Upper lobe of left lung (tissue), 4 donors: Measurements from ENCODE around the gene GSTT2B.

Experiments used
- EP300 ChIP-seq, 4 donors: sonication (generic); formaldehyde crosslinking; IDR thresholded peaks; one replicate each; pipeline ENCODE4 v1.5.1; 2017; ENCODE audit warnings: antibody characterized with exemption in 4 of 4, control low read depth in 2 of 4
- POLR2A ChIP-seq, 4 donors: fragments of 450-650 bp; IDR thresholded peaks; one replicate each; pipeline ENCODE4 v1.5.1; 2016 to 2017; ENCODE audit warnings: antibody characterized with exemption in 4 of 4, mild to moderate bottlenecking in 2 of 4
- TF ChIP-seq, protein P1 (sequence below), 6 experiments: fragments of 450-650 bp in 4 of 6; fragments of 200-600 bp in 2 of 6; sonication (generic) in 2 of 6; IDR thresholded peaks; one replicate each; pipeline ENCODE4 v1.5.1; 2016 to 2019; ENCODE audit warnings: antibody characterized with exemption in 6 of 6

- TF ChIP-seq, protein P1, sequence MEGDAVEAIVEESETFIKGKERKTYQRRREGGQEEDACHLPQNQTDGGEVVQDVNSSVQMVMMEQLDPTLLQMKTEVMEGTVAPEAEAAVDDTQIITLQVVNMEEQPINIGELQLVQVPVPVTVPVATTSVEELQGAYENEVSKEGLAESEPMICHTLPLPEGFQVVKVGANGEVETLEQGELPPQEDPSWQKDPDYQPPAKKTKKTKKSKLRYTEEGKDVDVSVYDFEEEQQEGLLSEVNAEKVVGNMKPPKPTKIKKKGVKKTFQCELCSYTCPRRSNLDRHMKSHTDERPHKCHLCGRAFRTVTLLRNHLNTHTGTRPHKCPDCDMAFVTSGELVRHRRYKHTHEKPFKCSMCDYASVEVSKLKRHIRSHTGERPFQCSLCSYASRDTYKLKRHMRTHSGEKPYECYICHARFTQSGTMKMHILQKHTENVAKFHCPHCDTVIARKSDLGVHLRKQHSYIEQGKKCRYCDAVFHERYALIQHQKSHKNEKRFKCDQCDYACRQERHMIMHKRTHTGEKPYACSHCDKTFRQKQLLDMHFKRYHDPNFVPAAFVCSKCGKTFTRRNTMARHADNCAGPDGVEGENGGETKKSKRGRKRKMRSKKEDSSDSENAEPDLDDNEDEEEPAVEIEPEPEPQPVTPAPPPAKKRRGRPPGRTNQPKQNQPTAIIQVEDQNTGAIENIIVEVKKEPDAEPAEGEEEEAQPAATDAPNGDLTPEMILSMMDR (IDR thresholded peaks at IDR 0.05) = no peak
- TF ChIP-seq POLR2A (IDR thresholded peaks at IDR 0.05) (no peak), EP300 (IDR thresholded peaks at IDR 0.05) (no peak)
Measured at GRCh38 chr22:24002272-24002671, 41.3 kb upstream of the GSTT2B start.
